SK-N-MC (cell line): Measurements from ENCODE around the gene AP2B1.

ENCODE experiments used
- EZH2 ChIP-seq: fragments of 200-600 bp; sonication (generic); IDR thresholded peaks from one replicate; pipeline ENCODE4 v1.6.1; 2017; ENCODE audit warnings: antibody characterized with exemption
- POLR2AphosphoS5 ChIP-seq: IDR thresholded peaks from 2 replicates; pipeline ENCODE4 v1.6.1; 2012; ENCODE audit warnings: mild to moderate bottlenecking, low read depth, low read length, borderline replicate concordance

- TF ChIP-seq POLR2AphosphoS5 = no peak
- no peak for TF ChIP-seq EZH2
These were observed 161.9 kb downstream of the AP2B1 start for GRCh38 chr17:35748979-35749378.
